H9 (cell line): Measurements from ENCODE around the gene SKIC8. TPM values are rescaled to one million over a fixed set of nuclear protein-coding genes. Genes with fewer than 3 reads are reported as not detected.

ENCODE experiments used
- DNase-seq: peaks from one replicate; pipeline ENCODE4 v3.0.0-alpha.2; 2017
- H2AFZ ChIP-seq: one replicate; pipeline ENCODE4 v1.6.1; 2013; ENCODE audit warnings: mild to moderate bottlenecking, low read length, control low read depth, moderate library complexity
- H2AK5ac ChIP-seq: 2 replicates; pipeline ENCODE4 v1.6.1; 2013; ENCODE audit warnings: low read length, control low read depth, mixed read lengths; ENCODE audit not compliant: insufficient read length
- H2BK120ac ChIP-seq: one replicate; pipeline ENCODE4 v1.6.1; 2013; ENCODE audit warnings: low read depth, mild to moderate bottlenecking, low read length, control low read depth, inconsistent platforms; ENCODE audit not compliant: poor library complexity, severe bottlenecking
- H2BK12ac ChIP-seq: 2 replicates; pipeline ENCODE4 v1.6.1; 2013; ENCODE audit warnings: low read length, control low read depth, mixed read lengths, low read depth; ENCODE audit not compliant: insufficient read length
- H2BK15ac ChIP-seq: 2 replicates; pipeline ENCODE4 v1.6.1; 2013; ENCODE audit warnings: low read depth, low read length, control low read depth
- H2BK20ac ChIP-seq: one replicate; pipeline ENCODE4 v1.6.1; 2013; ENCODE audit warnings: low read depth, mild to moderate bottlenecking, low read length, control low read depth, inconsistent platforms; ENCODE audit not compliant: poor library complexity, severe bottlenecking
- H2BK5ac ChIP-seq: 2 replicates; pipeline ENCODE4 v1.6.1; 2013; ENCODE audit warnings: low read length, control low read depth, mixed read lengths; ENCODE audit not compliant: insufficient read length
- H3K14ac ChIP-seq: 2 replicates; pipeline ENCODE4 v1.6.1; 2013; ENCODE audit warnings: low read length, control low read depth; ENCODE audit not compliant: insufficient read depth
- H3K18ac ChIP-seq: 2 replicates; pipeline ENCODE4 v1.6.1; 2013; ENCODE audit warnings: low read depth, mild to moderate bottlenecking, mixed read lengths, low read length, control low read depth; ENCODE audit not compliant: insufficient read length
- H3K23ac ChIP-seq: 2 replicates; pipeline ENCODE4 v1.6.1; 2013; ENCODE audit warnings: low read length, control low read depth, mixed read lengths, low read depth; ENCODE audit not compliant: insufficient read length
- H3K23me2 ChIP-seq: 2 replicates; pipeline ENCODE4 v1.6.1; 2013; ENCODE audit warnings: low read depth, mild to moderate bottlenecking, mixed read lengths, low read length, control low read depth; ENCODE audit not compliant: insufficient read length, poor library complexity, severe bottlenecking
- H3K27ac ChIP-seq: 2 replicates; pipeline ENCODE4 v1.5.1; 2013; ENCODE audit warnings: low read length, control low read depth, mixed read lengths, low read depth; ENCODE audit not compliant: insufficient read length
- H3K27me3 ChIP-seq: 2 replicates; pipeline ENCODE4 v1.6.1; 2013; ENCODE audit warnings: low read length, control low read depth, inconsistent platforms; ENCODE audit not compliant: insufficient read depth
- H3K4ac ChIP-seq: 2 replicates; pipeline ENCODE4 v1.6.1; 2013; ENCODE audit warnings: low read depth, mild to moderate bottlenecking, control low read depth, inconsistent platforms, low read length, moderate library complexity
- H3K4me1 ChIP-seq: 2 replicates; pipeline ENCODE4 v1.6.1; 2013; ENCODE audit warnings: low read length, control low read depth, inconsistent platforms; ENCODE audit not compliant: insufficient read depth
- H3K4me2 ChIP-seq: 2 replicates; pipeline ENCODE4 v1.6.1; 2013; ENCODE audit warnings: low read length, control low read depth, mixed read lengths; ENCODE audit not compliant: insufficient read length, insufficient read depth
- H3K56ac ChIP-seq: 2 replicates; pipeline ENCODE4 v1.6.1; 2013; ENCODE audit warnings: low read depth, mild to moderate bottlenecking, mixed read lengths, low read length, control low read depth; ENCODE audit not compliant: insufficient read length
- H3K79me1 ChIP-seq: 2 replicates; pipeline ENCODE4 v1.6.1; 2013; ENCODE audit warnings: low read depth, mild to moderate bottlenecking, moderate library complexity, low read length, control low read depth, inconsistent platforms; ENCODE audit not compliant: insufficient read depth, poor library complexity, severe bottlenecking
- H3K79me2 ChIP-seq: 2 replicates; pipeline ENCODE4 v1.6.1; 2013; ENCODE audit warnings: low read length, control low read depth, inconsistent platforms; ENCODE audit not compliant: insufficient read depth
- H3K9ac ChIP-seq: 2 replicates; pipeline ENCODE4 v1.6.1; 2013; ENCODE audit warnings: low read length, control low read depth, mixed read lengths; ENCODE audit not compliant: insufficient read length; ENCODE audit errors: extremely low read depth
- H3K9me3 ChIP-seq: one replicate; pipeline ENCODE4 v1.6.1; 2013; ENCODE audit warnings: low read depth, low read length, inconsistent platforms; ENCODE audit not compliant: control insufficient read depth
- H3T11ph ChIP-seq: one replicate; pipeline ENCODE4 v1.6.1; 2013; ENCODE audit warnings: mild to moderate bottlenecking, low read length, control low read depth, inconsistent platforms
- H4K20me1 ChIP-seq: one replicate; pipeline ENCODE4 v1.6.1; 2013; ENCODE audit not compliant: control insufficient read depth, insufficient read length, insufficient read depth
- H4K5ac ChIP-seq: 2 replicates; pipeline ENCODE4 v1.6.1; 2013; ENCODE audit warnings: low read depth, mild to moderate bottlenecking, mixed read lengths, low read length, control low read depth; ENCODE audit not compliant: insufficient read length
- H4K8ac ChIP-seq: replicated peaks from 2 replicates; pipeline ENCODE4 v1.6.1; 2013; ENCODE audit warnings: low read length, control low read depth, mixed read lengths, low read depth; ENCODE audit not compliant: insufficient read length
- H4K91ac ChIP-seq: 2 replicates; pipeline ENCODE4 v1.6.1; 2013; ENCODE audit warnings: low read depth, mild to moderate bottlenecking, moderate library complexity, mixed read lengths, low read length, control low read depth; ENCODE audit not compliant: insufficient read length
- H3K27ac Mint-ChIP-seq, 3 experiments: 2 replicates in 2 of 3; 3 replicates in 1 of 3; pipeline ENCODE4 v1.8.0; 2020 to 2021; ENCODE audit warnings: mixed read lengths in 3 of 3, mild to moderate bottlenecking in 1 of 3, moderate library complexity in 1 of 3
- H3K27me3 Mint-ChIP-seq: 2 replicates; pipeline ENCODE4 v1.8.0; 2021; ENCODE audit warnings: low read depth, mild to moderate bottlenecking, moderate library complexity, mixed read lengths
- H3K36me3 Mint-ChIP-seq, 3 experiments: 2 replicates in 2 of 3; 3 replicates in 1 of 3; pipeline ENCODE4 v1.8.0; 2020 to 2021; ENCODE audit warnings: low read depth in 3 of 3, mixed read lengths in 3 of 3; ENCODE audit not compliant: insufficient read depth in 1 of 3
- H3K4me1 Mint-ChIP-seq, 2 experiments: 2 replicates each; pipeline ENCODE4 v1.8.0; 2020; ENCODE audit warnings: mixed read lengths in 2 of 2
- H3K4me3 Mint-ChIP-seq, 2 experiments: 2 replicates in 1 of 2; 3 replicates in 1 of 2; pipeline ENCODE4 v1.8.0; 2020 to 2021; ENCODE audit warnings: mild to moderate bottlenecking in 2 of 2, mixed read lengths in 2 of 2, moderate library complexity in 1 of 2
- H3K9me3 Mint-ChIP-seq, 2 experiments: 2 replicates in 1 of 2; 3 replicates in 1 of 2; pipeline ENCODE4 v1.8.0; 2020; ENCODE audit warnings: mild to moderate bottlenecking in 2 of 2, mixed read lengths in 2 of 2, moderate library complexity in 1 of 2
- WGBS: extraction: QIAGEN DNeasy Blood & Tissue Kit; methylation state at CpG from one replicate; pipeline ENCODE4 v1.1.7; 2013; ENCODE audit warnings: missing lambda C conversion rate, low lambda C conversion rate, mixed read lengths; ENCODE audit not compliant: insufficient read length; ENCODE audit errors: extremely low coverage; 5-methylcytosine and 5-hydroxymethylcytosine counted together
- total RNA-seq: library from RNA; stranded (reverse); gene quantifications from 2 replicates; pipeline ENCODE4 v1.2.1, GENCODE V29; 2021
- TF ChIP-seq, protein P1 (sequence below): fragments of 200-600 bp; sonication (generic); conservative IDR thresholded peaks from 3 replicates; pipeline ENCODE4 v1.8.0; 2021; ENCODE audit warnings: antibody characterized with exemption, mild to moderate bottlenecking

SKIC8 gene
- total RNA-seq, 1 experiment from 2014 or later: 45.6 TPM

GRCh38 chr15:78274994-78275393 lies 24.4 kb downstream of the SKIC8 start:
- Histone ChIP-seq H3K4me2 (no peak overlapping the region), H3K79me2 (no peaks in the 10 kb centered on the region), H2AFZ (no peak overlapping the region), H3K14ac (no peak overlapping the region), H3K4me1 (no peaks in the 10 kb centered on the region), H4K5ac (no peak overlapping the region), H3K4ac (no peak overlapping the region), H3K27ac (no peak overlapping the region), H2BK20ac (no peak overlapping the region), H2BK12ac (no peak overlapping the region), H3K79me1 (no peaks in the 10 kb centered on the region), H4K91ac (no peak overlapping the region), H2BK15ac (no peak overlapping the region), H2BK120ac (no peak overlapping the region), H3K18ac (no peak overlapping the region), H2BK5ac (no peak overlapping the region), H3T11ph (no peak overlapping the region), H4K20me1 (no peaks in the 10 kb centered on the region), H3K23me2 (no peaks in the 10 kb centered on the region), H3K23ac (no peak overlapping the region), H3K27me3 (no peaks in the 10 kb centered on the region), H3K9ac (no peak overlapping the region), H3K56ac (no peak overlapping the region), H3K9me3 (no peaks in the 10 kb centered on the region), H2AK5ac (no peak overlapping the region), H4K8ac (no peak overlapping the region)
- no CpG with 5 or more reads among the region's 5 CpGs for whole genome bisulfite sequencing
- no peaks in the 10 kb centered on the region for H3K27me3 Mint-ChIP-seq
- no peak for DNase-seq
- no peak overlapping the region for H3K4me3 Mint-ChIP-seq
- H3K9me3 Mint-ChIP-seq: no peaks in the 10 kb centered on the region
- no peaks in the 10 kb centered on the region for H3K36me3 Mint-ChIP-seq
- TF ChIP-seq, protein P1, sequence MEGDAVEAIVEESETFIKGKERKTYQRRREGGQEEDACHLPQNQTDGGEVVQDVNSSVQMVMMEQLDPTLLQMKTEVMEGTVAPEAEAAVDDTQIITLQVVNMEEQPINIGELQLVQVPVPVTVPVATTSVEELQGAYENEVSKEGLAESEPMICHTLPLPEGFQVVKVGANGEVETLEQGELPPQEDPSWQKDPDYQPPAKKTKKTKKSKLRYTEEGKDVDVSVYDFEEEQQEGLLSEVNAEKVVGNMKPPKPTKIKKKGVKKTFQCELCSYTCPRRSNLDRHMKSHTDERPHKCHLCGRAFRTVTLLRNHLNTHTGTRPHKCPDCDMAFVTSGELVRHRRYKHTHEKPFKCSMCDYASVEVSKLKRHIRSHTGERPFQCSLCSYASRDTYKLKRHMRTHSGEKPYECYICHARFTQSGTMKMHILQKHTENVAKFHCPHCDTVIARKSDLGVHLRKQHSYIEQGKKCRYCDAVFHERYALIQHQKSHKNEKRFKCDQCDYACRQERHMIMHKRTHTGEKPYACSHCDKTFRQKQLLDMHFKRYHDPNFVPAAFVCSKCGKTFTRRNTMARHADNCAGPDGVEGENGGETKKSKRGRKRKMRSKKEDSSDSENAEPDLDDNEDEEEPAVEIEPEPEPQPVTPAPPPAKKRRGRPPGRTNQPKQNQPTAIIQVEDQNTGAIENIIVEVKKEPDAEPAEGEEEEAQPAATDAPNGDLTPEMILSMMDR: no peak
- 0 out of 4 replicates have a peak, but pooled peaks cover 2% of the 10 kb centered on the region in 2 experiments for H3K4me1 Mint-ChIP-seq
- no peak overlapping the region for H3K27ac Mint-ChIP-seq
